Inflammatory macrophage treated with lipopolysaccharide for 4 hours (primary cell): ENCODE measurements around the gene TTLL7.
"Not testable (repeated sequence)": the region's sequence is repeated elsewhere in the genome, so short reads cannot be mapped to it uniquely, and the experiment has no call there.

ENCODE experiments used
- DNase-seq: peaks from one replicate; pipeline ENCODE4 v3.0.0-alpha.2; 2020

The TTLL7 gene

DNA sequence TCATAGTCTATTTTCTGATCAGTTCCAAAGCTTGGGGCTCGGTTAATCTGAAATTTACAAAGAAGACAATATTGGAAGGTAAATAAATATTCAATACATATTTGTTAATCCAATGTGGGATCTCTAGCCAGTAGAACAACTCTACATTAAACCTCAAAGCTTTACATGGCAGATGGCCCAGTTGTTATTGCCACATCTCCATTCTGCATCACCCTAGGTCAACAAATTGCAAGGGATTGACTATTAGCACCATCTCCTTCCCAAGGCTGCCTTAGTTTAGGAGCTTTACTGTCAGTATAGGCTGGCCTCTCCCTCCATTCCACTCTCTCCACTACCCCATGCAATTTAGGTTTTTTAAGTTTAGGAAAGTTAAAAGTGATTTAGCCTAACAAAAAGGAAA, 69.7 kb downstream of the TTLL7 start:
- no peak for DNase-seq

DNA sequence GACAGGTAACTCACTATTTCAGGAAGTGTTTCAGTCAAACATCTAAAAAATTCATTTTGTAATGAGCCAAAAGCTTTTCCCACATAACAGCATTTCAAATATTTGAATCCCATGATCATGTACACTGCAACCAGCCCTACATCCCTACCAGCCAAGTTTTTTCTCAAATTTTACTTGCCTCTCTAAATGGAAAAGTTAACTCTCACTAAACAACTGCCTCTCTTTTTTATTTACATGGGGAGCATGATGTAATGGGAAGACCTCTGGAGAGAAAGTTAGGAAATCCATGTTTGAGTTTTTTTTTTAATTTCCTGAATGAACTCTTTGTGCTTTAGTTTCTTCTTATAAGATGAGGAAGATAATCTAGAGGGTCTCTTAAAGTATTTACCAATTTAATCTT, 70.5 kb downstream of the TTLL7 start:
- no peak for DNase-seq

DNA sequence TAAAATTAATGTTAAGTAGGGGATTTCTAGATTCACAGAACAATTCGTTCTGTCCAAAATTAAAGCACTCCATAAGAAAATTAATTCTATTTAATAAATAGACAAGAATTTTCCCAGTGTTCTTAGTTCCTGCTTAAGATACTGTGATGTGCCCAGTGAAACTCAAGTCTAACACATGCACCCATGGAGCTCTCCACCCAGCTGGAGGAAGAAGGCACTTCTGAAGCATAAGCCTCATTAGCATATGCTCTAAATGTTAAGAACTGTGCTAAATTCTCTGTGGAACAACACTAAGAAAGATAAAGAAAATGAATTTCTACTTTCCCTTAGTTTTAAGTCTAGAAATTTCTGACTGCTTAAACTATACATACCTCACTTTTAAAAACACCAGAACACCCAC, 71.2 kb downstream of the TTLL7 start:
- no peak for DNase-seq

DNA sequence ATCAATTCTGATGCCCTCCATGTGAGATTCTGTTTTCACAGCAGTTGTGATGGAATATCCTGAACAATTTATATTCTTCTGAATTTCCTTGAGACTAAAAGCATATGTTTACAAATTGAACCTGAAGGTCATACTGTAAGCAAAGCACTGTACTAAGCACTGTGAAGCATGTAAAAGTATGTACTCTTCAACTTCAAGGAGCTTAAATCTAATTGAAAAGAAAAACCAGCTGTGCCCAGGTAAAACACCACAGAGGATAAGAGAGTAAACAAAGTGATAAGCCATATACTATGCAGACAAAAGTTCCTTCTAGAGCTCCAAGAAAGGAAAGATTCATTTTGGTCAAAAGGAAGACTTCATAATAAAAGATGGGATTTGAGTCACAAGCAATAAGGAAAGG, 71.9 kb downstream of the TTLL7 start:
- DNase-seq, result no peak

DNA sequence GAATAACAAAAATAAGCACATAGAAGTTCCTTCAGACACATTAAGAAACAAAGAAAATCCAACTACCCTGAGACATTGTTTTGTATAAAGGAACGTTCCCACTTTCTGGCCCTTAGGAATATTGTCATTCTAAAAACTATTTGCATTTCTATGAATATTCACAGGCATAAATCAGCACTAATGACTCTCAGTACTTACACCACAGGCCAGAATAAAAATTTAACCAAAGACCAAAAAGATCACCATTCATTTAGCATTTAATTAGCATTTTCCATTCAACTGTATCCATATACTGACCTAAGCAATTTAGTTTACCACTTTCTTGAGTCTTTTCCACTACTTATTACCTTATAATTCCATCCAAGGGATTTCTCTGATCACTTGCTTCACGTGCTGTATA, 75.4 kb downstream of the TTLL7 start:
- DNase-seq, result no peak

DNA sequence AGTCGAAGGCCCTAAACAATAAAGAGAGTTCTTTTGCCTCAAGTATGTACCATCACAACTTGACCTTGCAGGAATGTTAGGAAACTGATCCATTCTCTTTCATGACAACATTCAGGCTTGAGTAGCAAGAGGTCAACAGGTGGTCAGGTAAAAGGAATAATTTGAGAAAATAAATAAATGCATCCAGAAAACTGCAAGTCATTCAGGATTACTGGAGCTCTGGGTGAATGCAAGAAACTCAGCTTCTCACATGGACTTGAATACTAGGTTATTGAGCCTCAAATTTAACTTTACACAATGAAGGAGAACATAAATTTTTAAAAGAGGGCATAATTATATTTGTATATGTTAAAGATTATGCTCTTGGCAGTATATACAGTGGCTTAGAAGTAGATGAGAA, 76.5 kb downstream of the TTLL7 start:
- no peak for DNase-seq

DNA sequence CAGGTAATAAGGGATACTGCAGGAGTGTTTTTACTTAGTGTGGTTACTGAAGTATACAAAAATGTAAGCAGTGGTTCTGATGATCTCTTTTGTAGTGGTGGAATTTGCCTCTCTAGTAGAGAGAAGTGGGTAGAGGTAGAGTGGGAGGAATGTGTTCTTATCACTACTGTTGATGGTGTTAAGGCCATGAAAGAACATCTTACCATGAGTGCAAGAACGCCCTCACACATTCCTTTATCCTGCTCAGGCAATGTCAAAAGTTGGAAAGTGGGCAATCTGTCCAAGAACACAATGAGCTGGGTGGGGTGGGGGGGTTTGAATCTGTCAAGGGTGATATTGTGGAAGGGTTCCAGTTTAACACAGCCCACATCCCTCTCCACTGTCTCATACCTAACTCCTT, 78.6 kb downstream of the TTLL7 start:
- DNase-seq, result no peak

DNA sequence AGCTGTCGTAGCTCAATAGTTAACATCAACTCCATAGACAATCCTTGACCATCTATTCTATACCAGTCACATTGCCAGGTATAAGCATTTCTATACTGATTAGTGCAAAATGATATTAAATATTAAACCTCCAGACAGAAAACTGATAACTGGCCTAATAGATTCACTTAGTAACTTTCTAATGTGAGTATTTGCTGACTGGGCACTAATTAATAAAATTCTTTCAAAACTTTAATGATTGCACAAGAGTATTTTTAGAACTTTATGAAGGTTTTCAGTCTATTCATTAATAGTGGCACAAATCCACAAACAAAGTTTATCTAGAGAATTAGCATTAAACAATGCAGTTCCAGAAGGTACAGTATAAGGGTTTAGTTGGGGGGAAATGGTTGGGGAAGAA, 79.1 kb downstream of the TTLL7 start:
- DNase-seq, result no peak

DNA sequence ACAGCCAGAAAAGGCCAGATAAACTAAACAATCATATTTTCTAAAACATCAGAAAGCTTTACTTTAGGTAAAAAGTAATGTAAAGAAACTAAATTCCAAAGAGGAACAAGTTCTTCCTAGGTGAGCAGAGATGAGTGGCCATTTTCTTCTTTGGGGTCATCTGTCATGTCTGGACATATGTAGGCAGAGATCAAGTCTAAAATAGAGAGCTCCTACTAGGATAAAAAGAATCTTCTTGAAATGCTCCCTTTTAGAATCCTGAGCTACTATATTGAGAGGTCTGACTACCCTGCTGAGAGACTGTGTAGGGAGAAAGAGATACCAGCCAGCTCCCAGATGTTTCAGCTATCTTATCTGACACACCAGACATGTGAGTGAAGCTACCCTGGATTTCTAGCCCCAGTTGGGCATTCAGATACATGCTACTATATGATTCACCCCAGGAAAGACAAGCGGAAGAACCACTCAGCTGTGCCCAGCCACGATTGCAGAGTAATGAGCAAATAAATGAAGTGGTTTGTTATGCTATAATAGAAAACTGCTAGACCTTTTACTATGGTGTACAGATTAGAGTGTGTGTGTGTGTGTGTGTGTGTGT, 80.1 kb downstream of the TTLL7 start:
- DNase-seq, result no peak

DNA sequence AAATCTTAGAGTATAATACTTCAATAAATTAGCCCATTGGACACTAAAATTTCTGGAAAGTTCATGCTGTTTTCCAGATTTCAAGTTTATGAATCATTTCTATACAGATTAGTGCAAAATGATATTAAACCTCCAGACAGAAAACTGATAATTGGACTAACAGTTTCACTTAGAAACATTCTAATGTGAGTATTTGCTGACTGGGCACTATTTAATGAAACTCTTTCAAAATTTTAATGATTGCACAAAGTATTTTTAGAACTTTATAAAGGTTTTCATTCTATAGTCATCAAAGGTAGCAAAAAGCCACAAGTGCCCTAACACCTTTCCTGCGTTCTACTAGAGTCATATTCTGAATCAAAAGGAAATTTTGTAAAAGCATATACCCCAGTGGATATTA, 81.0 kb downstream of the TTLL7 start:
- no peak for DNase-seq

DNA sequence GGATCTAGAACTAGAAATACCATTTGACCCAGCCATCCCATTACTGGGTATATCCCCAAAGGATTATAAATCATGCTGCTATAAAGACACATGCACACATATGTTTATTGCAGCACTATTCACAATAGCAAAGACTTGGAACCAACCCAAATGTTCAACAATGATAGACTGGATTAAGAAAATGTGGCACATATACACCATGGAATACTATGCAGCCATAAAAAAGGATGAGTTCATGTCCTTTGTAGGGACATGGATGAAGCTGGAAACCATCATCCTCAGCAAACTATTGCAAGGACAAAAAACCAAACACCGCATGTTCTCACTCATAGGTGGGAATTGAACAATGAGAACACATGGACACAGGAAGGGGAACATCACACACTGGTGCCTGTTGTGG, 82.8 kb downstream of the TTLL7 start:
- not testable (repeated sequence) for DNase-seq

DNA sequence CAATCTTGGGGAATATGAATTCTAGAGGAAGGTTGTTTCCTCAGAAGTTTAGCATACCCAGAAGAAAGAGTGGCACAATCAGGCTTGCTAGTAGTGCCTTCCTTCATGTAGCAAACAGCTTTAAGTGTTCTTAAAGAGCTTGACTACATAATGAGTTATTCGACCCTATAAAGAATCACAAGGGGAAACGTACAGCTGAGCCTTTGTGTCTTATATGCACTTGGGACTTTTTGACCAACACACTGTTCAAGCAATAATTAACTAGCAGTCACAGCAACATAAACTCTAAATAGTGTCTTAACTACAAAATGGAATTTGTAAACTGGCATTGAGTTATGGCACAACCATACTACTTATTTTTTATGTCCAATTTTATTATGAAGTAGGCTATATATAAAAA, 86.1 kb downstream of the TTLL7 start:
- DNase-seq, result no peak

DNA sequence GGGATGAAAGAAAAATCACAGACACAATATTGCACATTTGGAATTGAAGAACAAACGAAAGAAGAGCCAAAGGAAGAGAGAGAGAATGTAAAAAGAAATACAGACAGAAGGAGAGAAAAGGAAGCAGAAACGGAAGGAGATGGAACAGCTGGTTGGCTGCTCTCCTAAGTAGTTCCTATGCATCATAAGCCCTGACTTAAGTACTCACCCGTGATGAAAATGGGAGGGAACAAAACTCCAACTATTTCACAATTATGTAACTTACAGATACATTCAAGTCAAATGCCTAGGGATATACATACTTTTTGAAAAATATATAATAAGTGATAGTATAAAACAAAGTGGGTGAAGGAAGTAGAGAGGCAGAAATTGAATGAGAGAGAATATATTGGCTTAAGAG, 88.5 kb downstream of the TTLL7 start:
- peak; percentile 29 for DNase-seq

DNA sequence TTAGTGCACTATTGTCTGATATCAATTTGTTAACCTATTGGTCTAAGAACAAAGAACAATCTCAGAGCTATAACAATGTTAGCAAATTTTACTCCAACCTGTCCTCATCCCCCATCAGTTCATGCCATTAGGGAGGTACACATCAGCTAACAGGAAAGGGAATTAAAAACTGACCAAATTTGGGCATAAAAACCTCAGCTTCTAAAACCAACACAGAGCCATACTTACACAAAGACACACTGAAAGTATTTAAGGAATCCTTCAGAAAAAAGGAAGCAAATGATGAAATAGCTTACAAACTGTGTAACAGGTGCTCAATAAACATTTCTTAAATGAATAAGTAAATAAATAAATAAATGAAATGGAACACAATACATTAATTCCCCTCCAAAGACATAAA, 89.2 kb downstream of the TTLL7 start:
- no peak for DNase-seq

DNA sequence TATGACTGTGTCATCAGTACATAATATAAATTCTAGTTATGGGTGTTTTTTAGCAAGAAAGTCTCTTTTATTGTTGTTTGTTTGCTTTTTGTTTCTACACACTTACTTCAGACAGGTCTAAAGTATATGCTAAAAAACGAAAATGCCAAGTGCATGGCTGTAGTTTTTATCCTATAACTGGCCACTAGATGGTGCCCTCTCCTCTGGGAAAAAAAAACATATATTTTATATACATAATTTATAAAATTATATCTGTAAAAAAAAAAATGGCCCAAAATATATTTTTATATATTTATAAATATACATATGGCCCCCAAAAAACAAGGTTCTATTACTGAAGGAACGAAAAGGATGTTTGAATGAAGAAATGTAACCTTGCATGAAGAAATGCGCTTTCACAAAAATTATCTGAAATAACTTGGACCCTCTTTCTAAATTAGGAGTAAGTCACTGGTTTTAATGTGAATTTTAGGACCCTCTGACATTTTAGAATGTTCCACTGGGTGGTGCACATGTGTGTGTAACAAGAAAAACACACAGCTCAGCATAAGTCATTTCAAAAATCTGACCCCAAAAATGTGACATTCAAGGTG, 93.5 kb downstream of the TTLL7 start:
- peak; percentile 40 for DNase-seq

DNA sequence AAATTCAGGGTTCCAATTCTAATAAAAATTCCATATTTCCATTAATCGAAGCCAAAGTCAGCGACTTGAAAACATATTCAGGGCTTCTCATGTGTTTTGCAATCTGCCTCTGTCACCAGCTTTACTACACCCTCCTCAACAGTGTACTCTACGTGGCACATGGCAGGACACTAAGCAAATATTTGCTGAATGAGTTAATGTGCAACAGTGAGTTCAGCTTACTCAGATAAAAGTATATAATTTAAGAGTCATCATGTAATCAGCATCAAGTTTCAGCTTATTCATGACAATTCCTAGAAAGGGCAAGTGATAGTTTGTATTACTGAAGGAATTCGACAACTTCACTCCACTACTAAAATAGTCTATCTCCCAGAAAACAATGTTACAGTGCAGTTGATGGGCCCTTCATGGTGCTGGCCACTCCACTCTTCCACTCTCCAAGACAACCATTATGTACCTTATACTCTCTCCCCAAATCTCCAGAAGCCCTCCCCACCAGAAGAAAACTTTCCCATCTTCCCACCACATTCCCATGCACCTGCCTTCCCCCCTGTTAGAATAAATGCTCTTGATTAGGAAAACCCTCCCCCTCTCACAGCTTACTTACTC, 97.3 kb downstream of the TTLL7 start:
- DNase-seq, result no peak

DNA sequence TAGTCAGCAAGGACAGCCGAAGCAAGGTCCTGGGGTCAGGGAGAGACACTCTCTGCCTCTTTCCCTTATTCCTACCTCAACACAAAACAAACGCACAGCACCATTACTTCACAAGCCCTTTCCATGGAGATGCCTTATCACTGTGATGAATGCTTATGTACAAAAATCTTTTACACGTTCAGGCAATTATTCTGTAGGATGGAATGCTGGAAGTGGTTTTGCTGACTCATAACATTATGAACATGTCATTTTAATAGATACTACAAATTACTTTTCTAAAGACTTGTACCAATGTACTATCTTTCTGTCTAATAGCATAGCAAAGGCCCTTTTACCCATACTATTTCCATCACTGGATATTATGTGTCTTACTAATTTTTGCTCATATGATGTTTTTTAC, 98.4 kb downstream of the TTLL7 start:
- DNase-seq, result no peak

DNA sequence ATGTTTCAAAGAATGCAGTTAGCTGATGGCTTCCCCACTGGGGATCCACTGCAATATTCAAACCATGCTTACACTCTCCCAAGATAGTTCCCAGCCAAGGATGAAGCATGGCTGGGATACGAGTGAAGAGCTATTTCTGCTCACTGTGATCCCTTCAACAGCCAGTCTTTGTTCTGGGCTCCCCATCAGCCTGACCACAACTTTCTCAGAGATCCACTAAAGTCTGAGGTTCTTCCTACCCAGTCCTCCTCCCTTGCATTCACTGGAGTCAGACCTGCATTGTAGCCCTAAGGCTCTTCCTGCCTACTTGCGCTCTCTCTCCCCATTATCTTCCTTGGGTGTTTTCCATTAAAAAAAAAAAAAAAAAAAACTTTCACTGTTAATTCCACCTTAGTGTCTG, 101.4 kb downstream of the TTLL7 start:
- no peak for DNase-seq

DNA sequence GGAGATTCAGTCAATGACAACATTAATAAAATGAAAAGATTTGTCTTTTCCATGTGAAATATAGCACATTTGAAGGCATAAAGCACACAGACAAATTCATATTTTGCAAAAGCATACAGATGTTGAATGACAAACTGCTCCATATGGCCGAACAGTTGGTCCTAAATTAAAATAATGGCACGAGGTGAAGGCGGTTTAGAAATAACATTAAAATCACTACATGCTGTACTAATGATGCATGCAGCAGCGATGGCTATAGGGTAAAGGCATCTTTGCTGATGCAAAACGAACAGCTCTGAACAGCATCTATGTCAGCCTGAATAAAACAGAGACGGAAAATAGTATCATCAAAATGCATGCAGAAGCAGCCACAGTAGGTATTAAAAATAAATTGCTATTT, 102.6 kb downstream of the TTLL7 start:
- DNase-seq, result no peak

DNA sequence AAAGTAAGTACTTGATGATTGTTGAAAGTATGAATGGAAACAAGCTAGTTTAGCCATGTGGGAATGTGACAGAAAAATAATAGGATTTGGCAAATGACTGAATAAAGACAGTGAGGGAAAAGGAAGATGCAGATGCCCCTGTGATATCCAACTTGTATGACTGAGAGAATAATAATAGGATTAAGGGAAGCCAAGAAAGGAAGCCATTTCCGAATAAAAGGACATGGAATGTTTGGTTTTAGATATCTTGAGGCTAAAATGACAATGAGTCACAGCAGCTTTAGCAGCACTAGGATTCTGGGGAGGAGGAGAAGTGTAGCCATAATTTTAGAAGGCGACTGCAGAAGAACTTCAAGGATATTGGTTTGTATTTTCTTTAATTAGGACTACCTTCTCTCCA, 109.2 kb downstream of the TTLL7 start:
- no peak for DNase-seq

DNA sequence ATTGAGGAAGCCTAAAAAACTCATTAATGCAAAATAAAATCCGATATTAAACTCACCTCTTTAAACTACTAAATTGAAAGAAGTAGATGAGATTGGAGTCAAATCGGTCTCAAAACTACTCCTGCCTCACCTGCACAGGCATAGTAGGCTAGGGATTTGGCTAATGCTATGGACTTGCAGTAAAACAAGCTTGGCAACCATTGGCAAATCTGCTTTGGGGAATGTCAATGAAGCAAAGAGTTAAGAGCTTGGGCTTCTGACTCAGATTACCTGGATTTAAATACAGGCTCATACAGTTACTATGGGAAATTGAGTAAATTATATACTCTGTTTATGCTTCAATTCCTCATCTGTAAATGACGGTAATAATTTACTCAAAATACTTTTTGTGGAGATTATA, 111.4 kb downstream of the TTLL7 start:
- DNase-seq, result no peak

DNA sequence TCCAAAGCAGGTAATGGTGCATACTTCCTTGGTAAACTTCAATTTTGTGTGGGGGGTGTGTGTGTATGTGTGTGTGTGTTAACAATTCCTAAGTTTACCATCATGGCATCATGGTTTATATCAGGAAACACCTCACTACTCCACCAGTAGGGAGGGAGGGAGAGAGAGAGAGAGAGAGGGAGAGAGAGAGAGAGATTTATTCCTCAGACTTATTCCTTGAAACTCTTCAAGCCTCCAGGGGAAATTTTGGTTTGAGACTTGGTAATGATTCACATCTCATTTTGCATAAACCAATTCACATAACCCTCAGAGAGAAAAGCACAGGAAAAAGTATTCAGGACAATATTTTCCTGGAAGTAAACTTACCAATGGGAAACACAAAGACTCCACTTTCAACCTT, 115.0 kb downstream of the TTLL7 start:
- DNase-seq, result no peak

DNA sequence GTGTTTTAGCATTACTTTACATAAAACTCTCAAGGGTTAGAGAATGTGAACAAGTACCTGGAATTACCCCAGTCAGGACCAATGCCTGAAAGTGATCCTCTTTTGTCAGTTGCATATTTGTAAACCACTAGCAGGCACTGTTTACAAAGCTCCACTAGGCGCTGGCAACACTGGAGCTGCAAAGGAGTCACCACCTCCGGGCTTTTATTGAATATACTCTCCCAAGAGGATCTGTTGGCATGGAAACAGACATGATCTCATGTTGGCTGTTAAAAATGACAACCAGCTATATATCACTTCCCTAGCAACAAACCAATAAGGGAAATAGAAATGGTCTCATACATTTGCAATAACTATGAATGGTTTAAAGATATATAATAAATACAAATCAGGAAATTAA, 116.0 kb downstream of the TTLL7 start:
- DNase-seq, result peak; percentile 34

DNA sequence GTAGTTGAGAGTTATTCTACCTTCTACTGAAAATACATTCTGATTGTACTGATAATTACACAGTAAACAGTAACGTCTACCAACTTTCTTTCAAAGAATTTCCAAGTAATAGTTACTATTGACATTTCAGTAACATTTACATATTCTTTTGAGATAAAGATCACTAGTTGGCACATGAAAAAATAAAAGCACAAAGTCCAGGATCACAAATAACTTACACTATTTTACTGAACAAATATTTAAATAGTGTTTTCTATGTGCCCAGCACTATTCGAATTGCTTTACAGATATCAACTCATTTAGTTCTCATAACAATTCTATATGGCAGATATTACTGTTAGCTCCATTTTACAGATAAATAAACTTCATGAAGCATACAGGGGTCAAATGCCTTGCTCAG, 126.4 kb downstream of the TTLL7 start:
- DNase-seq, result no peak

DNA sequence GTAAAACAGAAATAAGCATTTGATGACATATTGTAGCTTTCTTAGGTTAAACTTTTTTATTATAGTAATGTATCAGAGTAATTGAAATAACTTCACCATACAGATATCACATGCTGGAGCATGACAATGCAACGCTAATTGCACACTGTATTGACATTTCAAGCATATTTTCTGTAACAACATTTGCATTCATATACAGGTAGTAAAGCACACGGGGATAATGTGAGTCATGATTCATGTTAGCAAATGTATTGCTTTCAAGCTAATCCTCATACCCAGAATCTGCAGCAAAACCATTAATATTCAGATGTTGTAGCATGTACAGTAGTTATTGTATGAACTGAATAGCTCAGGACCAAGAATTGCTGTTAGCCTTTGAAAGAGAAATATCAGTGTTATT, 133.9 kb downstream of the TTLL7 start:
- DNase-seq, result no peak
